ENCODE measurements around the gene BIRC7.

The BIRC7 gene, protein sequence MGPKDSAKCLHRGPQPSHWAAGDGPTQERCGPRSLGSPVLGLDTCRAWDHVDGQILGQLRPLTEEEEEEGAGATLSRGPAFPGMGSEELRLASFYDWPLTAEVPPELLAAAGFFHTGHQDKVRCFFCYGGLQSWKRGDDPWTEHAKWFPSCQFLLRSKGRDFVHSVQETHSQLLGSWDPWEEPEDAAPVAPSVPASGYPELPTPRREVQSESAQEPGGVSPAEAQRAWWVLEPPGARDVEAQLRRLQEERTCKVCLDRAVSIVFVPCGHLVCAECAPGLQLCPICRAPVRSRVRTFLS

DNA sequence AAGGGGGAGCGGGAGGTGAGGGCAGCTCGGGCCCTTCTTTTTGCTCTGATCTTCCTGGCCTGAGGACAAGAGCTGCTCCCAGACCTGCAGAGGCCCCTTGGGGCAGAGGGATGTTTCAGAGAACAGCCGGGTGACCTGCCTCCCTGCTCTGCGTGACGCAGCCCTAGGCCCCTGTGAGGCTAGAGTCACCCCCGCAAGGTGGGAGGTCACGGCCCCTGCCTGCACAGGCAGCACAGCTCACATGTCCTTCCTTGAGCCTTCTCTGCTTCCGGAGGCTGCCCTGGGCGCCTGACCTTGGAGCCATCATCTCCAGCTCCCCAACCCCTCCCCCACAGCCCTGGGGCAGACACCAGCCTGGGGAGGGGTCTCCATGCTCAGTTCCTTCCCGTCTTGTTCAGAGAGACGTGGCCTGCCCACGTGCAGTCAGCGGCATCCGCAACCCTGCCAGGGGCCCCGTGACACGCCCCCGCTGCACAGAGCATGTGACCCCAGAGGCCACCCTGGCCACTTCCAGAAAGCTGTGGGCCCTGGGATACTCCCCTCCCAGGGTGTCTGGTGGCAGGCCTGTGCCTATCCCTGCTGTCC is at the start of gene BIRC7:
Gene BIRC7, plus strand, starts transcription at position 507 of the 585 bp plus-strand sequence. CDS start 192 bp downstream, outside the sequence.
- Histone ChIP-seq H3K9me3 (ENCODE audit: control insufficient read depth, insufficient read depth, low read length) (no peaks in the 10 kb centered on the region), H3K36me3 (ENCODE audit: control insufficient read depth, insufficient read depth, low read length) (no peaks in the 10 kb centered on the region), H3K27me3 (ENCODE audit: control insufficient read depth, insufficient read depth, low read length) (no peaks in the 10 kb centered on the region), H3K4me1 (ENCODE audit: control insufficient read depth, insufficient read depth, low read length) (peaks cover 11% of the 10 kb centered on the region), H3K4me3 (ENCODE audit: low read depth, low read length) (no peak within 1 kb of the TSS), H3K9ac (ENCODE audit: low read depth, low read length) (peak within 1 kb of the TSS; percentile 47)

DNA sequence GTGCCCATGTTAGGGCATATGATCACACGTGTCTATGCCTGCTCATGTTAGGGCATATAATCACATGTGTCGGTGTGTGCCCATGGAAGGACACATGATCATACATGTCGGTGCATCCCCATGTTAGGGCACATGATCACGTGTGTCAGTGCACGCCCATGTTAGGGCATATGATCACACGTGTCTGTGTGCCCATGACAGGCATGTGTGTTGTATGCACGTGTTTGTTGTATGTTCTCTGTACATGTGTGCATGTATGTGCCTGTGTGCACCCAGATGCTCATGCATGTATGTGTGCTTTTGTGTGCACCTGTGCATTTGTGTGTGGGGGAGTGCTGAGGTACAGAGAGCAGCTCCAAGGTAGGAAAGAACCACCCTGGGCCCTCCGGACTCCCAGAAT is 49.6 kb upstream of the BIRC7 start:
- Histone ChIP-seq H3K36me3 (ENCODE audit: control insufficient read depth, insufficient read depth, low read length) (no peaks in the 10 kb centered on the region), H3K9ac (ENCODE audit: low read depth, low read length) (no peak overlapping the region), H3K27me3 (ENCODE audit: control insufficient read depth, insufficient read depth, low read length) (no peaks in the 10 kb centered on the region), H3K4me1 (ENCODE audit: control insufficient read depth, insufficient read depth, low read length) (no peaks in the 10 kb centered on the region), H3K9me3 (ENCODE audit: control insufficient read depth, insufficient read depth, low read length) (no peaks in the 10 kb centered on the region), H3K4me3 (ENCODE audit: low read depth, low read length) (no peak overlapping the region)

- no peaks in the 10 kb centered on the region for H3K4me1 ChIP-seq (ENCODE audit: control insufficient read depth, insufficient read depth, low read length)
- no peaks in the 10 kb centered on the region for H3K9me3 ChIP-seq (ENCODE audit: control insufficient read depth, insufficient read depth, low read length)
- no peaks in the 10 kb centered on the region for H3K27me3 ChIP-seq (ENCODE audit: control insufficient read depth, insufficient read depth, low read length)
- no peak overlapping the region for H3K9ac ChIP-seq (ENCODE audit: low read depth, low read length)
- H3K4me3 ChIP-seq (ENCODE audit: low read depth, low read length), result no peak overlapping the region
- no peaks in the 10 kb centered on the region for H3K36me3 ChIP-seq (ENCODE audit: control insufficient read depth, insufficient read depth, low read length)
Measured at GRCh38 chr20:63186528-63187316, 49.0 kb upstream of the BIRC7 start.

- Histone ChIP-seq H3K4me1 (ENCODE audit: control insufficient read depth, insufficient read depth, low read length) (no peaks in the 10 kb centered on the region), H3K9ac (ENCODE audit: low read depth, low read length) (no peak overlapping the region), H3K9me3 (ENCODE audit: control insufficient read depth, insufficient read depth, low read length) (no peaks in the 10 kb centered on the region), H3K27me3 (ENCODE audit: control insufficient read depth, insufficient read depth, low read length) (no peaks in the 10 kb centered on the region), H3K36me3 (ENCODE audit: control insufficient read depth, insufficient read depth, low read length) (no peaks in the 10 kb centered on the region), H3K4me3 (ENCODE audit: low read depth, low read length) (no peak overlapping the region)
Measured at GRCh38 chr20:63187338-63188158, 48.2 kb upstream of the BIRC7 start.

DNA sequence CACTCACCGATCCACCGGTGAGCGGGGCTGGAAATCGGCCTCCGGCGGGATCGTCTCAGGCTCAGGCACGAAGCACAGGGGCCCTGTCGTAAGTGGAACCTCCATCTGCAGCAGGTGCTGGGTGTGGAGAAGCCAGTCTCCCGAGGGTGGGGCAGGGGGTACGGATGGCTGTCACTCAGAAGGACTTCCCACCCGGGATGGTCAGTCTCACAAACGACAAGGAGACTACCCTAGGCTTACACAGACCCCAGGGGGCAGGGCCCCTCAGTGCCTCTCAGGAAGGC is 47.6 kb upstream of the BIRC7 start:
- Histone ChIP-seq H3K4me3 (ENCODE audit: low read depth, low read length) (no peak overlapping the region), H3K4me1 (ENCODE audit: control insufficient read depth, insufficient read depth, low read length) (no peaks in the 10 kb centered on the region), H3K9ac (ENCODE audit: low read depth, low read length) (no peak overlapping the region), H3K9me3 (ENCODE audit: control insufficient read depth, insufficient read depth, low read length) (no peaks in the 10 kb centered on the region), H3K27me3 (ENCODE audit: control insufficient read depth, insufficient read depth, low read length) (no peaks in the 10 kb centered on the region), H3K36me3 (ENCODE audit: control insufficient read depth, insufficient read depth, low read length) (no peaks in the 10 kb centered on the region)

DNA sequence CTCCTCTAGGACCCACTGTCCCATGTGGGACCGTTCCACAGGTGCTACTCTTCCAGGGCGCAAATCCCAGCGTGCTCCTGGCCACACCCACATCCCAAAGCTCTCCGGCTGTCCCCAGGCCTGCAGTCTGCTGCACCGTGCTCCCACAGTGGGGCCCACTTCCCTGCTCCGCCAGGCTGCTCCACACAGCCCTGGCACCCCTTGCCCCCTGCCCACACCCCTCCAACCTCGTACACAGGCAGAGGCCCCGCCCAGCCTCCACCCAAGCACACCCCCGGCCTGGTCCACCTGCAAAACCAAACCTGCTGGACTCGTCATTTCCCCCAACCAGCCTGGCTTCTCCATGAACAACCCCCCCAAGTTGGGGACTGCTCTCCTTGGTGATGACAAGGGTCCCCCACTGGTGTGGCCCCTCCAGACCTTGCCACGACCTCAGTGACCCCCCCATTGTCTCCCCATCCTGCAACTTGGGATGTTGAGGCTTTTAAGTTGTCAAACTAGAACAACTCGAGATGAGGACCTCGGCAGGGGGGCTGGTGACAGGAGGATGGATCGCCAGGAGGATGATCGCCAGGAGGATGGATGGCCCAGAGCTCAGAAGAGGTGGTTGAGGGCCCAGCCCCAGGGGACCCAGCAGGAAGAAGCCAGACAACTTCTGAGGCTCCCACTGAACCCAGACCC is 46.9 kb upstream of the BIRC7 start:
- Histone ChIP-seq H3K4me3 (ENCODE audit: low read depth, low read length) (no peak overlapping the region), H3K9ac (ENCODE audit: low read depth, low read length) (no peak overlapping the region), H3K9me3 (ENCODE audit: control insufficient read depth, insufficient read depth, low read length) (no peaks in the 10 kb centered on the region), H3K4me1 (ENCODE audit: control insufficient read depth, insufficient read depth, low read length) (no peaks in the 10 kb centered on the region), H3K27me3 (ENCODE audit: control insufficient read depth, insufficient read depth, low read length) (no peaks in the 10 kb centered on the region), H3K36me3 (ENCODE audit: control insufficient read depth, insufficient read depth, low read length) (no peaks in the 10 kb centered on the region)

DNA sequence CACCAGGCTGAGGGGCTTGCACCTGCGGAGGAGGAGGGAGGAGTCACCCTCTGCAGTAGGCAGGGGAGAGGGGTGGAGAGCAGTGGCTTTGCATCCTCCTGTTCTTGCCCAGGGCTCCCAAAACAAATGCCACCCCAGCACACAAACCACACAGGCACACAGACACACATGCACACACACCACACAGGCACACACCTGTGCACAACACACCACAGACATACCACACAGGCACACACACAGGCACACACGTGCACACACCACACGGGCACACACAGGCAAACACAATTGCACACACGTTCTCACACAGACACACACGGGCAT is 46.4 kb upstream of the BIRC7 start:
- Histone ChIP-seq H3K27me3 (ENCODE audit: control insufficient read depth, insufficient read depth, low read length) (no peaks in the 10 kb centered on the region), H3K36me3 (ENCODE audit: control insufficient read depth, insufficient read depth, low read length) (no peaks in the 10 kb centered on the region), H3K9me3 (ENCODE audit: control insufficient read depth, insufficient read depth, low read length) (no peaks in the 10 kb centered on the region), H3K4me1 (ENCODE audit: control insufficient read depth, insufficient read depth, low read length) (no peaks in the 10 kb centered on the region), H3K4me3 (ENCODE audit: low read depth, low read length) (no peak overlapping the region), H3K9ac (ENCODE audit: low read depth, low read length) (no peak overlapping the region)

DNA sequence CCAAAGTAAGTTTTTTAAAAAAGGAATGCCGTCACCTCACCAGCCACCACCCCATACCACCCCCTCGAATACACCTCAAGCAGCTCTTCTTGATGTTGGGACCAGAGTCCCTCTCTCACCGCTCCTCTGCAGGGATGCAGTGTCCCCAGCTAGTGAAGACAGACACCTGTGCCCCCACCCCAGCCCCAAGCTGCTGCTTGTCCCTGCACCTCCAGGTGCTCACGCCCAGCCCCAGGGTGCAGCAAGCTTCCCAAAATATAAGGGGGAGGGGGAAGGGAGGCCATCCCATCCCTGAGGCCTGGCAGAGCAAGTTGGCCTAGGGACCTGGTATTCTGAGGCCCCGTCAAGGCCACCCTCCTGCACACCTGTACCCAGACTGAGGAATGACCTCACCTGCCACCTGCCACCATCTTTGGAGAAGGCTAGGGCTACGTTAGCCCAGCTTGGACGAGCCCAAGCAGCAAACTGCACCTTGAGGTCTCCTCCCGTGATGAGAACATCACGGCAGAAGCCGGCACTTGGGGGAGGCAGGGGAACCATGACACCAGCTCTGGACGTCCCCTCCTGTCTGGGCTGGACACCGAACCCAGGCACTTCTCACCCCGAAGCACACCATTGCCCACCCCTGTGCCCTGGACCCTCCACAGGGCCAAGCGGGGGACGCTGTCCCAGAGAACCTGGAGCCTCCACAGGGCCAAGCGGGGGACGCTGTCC is 45.7 kb upstream of the BIRC7 start:
- Histone ChIP-seq H3K9ac (ENCODE audit: low read depth, low read length) (no peak overlapping the region), H3K4me1 (ENCODE audit: control insufficient read depth, insufficient read depth, low read length) (no peaks in the 10 kb centered on the region), H3K27me3 (ENCODE audit: control insufficient read depth, insufficient read depth, low read length) (no peaks in the 10 kb centered on the region), H3K9me3 (ENCODE audit: control insufficient read depth, insufficient read depth, low read length) (no peaks in the 10 kb centered on the region), H3K4me3 (ENCODE audit: low read depth, low read length) (no peak overlapping the region), H3K36me3 (ENCODE audit: control insufficient read depth, insufficient read depth, low read length) (peaks cover 1% of the 10 kb centered on the region)

DNA sequence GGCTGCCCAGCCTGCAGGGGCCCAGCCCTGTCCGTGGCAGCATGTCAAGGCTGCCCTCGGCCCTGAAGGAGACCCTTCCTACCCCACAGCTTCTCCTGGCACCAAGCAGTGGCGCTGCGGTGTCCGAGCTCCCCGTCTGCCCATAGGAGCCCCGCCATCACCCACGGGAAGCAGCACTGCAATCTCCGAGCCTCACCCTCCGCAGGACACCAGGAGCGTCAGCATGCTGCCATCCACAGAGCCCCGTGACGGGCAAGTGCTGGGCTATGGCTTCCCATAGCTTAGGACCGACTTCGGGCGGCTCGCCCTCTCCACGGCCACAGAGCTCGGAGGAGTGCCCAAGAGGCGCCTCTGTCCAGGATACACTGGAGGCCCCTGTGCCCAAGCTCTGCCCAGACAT is 44.9 kb upstream of the BIRC7 start:
- no peak overlapping the region for H3K4me3 ChIP-seq (ENCODE audit: low read depth, low read length)
- no peak overlapping the region for H3K9ac ChIP-seq (ENCODE audit: low read depth, low read length)
- H3K27me3 ChIP-seq (ENCODE audit: control insufficient read depth, insufficient read depth, low read length), result no peaks in the 10 kb centered on the region
- H3K36me3 ChIP-seq (ENCODE audit: control insufficient read depth, insufficient read depth, low read length), result peaks cover 8% of the 10 kb centered on the region
- no peaks in the 10 kb centered on the region for H3K9me3 ChIP-seq (ENCODE audit: control insufficient read depth, insufficient read depth, low read length)
- H3K4me1 ChIP-seq (ENCODE audit: control insufficient read depth, insufficient read depth, low read length), result no peaks in the 10 kb centered on the region

GRCh38 chr20:63191400-63191799 is 44.3 kb upstream of the BIRC7 start:
- Histone ChIP-seq H3K36me3 (ENCODE audit: control insufficient read depth, insufficient read depth, low read length) (peaks cover 8% of the 10 kb centered on the region), H3K4me3 (ENCODE audit: low read depth, low read length) (no peak overlapping the region), H3K27me3 (ENCODE audit: control insufficient read depth, insufficient read depth, low read length) (no peaks in the 10 kb centered on the region), H3K4me1 (ENCODE audit: control insufficient read depth, insufficient read depth, low read length) (no peaks in the 10 kb centered on the region), H3K9me3 (ENCODE audit: control insufficient read depth, insufficient read depth, low read length) (no peaks in the 10 kb centered on the region), H3K9ac (ENCODE audit: low read depth, low read length) (no peak overlapping the region)

DNA sequence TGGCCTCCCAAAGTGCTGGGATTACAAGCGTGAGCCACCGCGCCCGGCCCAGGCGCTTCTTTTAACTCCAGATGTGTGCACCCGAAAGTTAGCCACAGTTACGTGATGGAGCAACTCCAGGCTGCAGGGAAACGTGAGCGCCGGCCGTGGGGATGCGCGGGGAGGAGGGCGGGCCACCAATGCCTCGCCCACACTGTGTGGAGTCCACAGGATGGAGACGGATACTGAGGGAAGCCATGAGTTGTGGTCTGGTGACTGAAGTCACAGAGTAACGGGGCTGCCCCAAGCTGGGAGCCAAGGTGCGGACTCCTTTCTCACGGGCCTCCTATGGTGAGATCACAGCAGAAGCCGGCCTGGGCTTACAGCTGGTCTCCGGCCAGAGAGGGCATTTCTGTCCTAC is 43.0 kb upstream of the BIRC7 start:
- Histone ChIP-seq H3K27me3 (ENCODE audit: control insufficient read depth, insufficient read depth, low read length) (no peaks in the 10 kb centered on the region), H3K9ac (ENCODE audit: low read depth, low read length) (no peak overlapping the region), H3K4me3 (ENCODE audit: low read depth, low read length) (no peak overlapping the region), H3K4me1 (ENCODE audit: control insufficient read depth, insufficient read depth, low read length) (no peaks in the 10 kb centered on the region), H3K9me3 (ENCODE audit: control insufficient read depth, insufficient read depth, low read length) (no peaks in the 10 kb centered on the region), H3K36me3 (ENCODE audit: control insufficient read depth, insufficient read depth, low read length) (peaks cover 16% of the 10 kb centered on the region)
